Esophagus muscularis mucosa (tissue), 4 donors: Measurements from ENCODE around the gene LOXL3. TPM values are rescaled to one million over a fixed set of nuclear protein-coding genes. Genes with fewer than 3 reads are reported as not detected.

ENCODE experiments used
- DNase-seq: peaks from one replicate; pipeline ENCODE4 v3.0.0-alpha.2; 2017; ENCODE audit errors: extremely low spot score
- H3K27ac ChIP-seq, 4 donors: fragments of 200-600 bp; sonication (generic); replicated peaks in 1 of 4; 1 replicate in 3 of 4; 2 replicates in 1 of 4; pipeline ENCODE4 v1.5.1; 2016 to 2019; ENCODE audit warnings: mild to moderate bottlenecking in 1 of 4
- H3K27me3 ChIP-seq, 4 donors: fragments of 200-600 bp; sonication (generic); one replicate each; pipeline versions ENCODE4 v1.5.1 to v1.6.0; 2016 to 2019
- H3K36me3 ChIP-seq, 4 donors: fragments of 200-600 bp; sonication (generic); one replicate each; pipeline ENCODE4 v1.5.1; 2016 to 2019
- H3K4me1 ChIP-seq, 4 donors: fragments of 200-600 bp; sonication (generic); one replicate each; pipeline ENCODE4 v1.5.1; 2016 to 2019
- H3K4me3 ChIP-seq, 4 donors: fragments of 200-600 bp; sonication (generic); 1 replicate in 2 of 4; 2 replicates in 2 of 4; pipeline ENCODE4 v1.5.1; 2016 to 2019; ENCODE audit warnings: mild to moderate bottlenecking in 4 of 4, moderate library complexity in 1 of 4
- H3K9me3 ChIP-seq, 4 donors: fragments of 200-600 bp; sonication (generic); 1 replicate in 3 of 4; 2 replicates in 1 of 4; pipeline ENCODE4 v1.5.1; 2016 to 2019
- EP300 ChIP-seq: sonication (generic); formaldehyde crosslinking; IDR thresholded peaks from one replicate; pipeline ENCODE4 v1.6.1; 2017; ENCODE audit warnings: antibody characterized with exemption
- POLR2A ChIP-seq: fragments of 450-650 bp; IDR thresholded peaks from one replicate; pipeline ENCODE4 v1.6.1; 2017; ENCODE audit warnings: antibody characterized with exemption, moderate library complexity, mild to moderate bottlenecking, low read depth
- POLR2AphosphoS5 ChIP-seq, 2 donors: sonication (generic); formaldehyde crosslinking; IDR thresholded peaks; one replicate each; pipeline ENCODE4 v1.6.1; 2017; ENCODE audit warnings: antibody characterized with exemption in 2 of 2
- WGBS: methylation state at CpG from one replicate; pipeline ENCODE4 v1.1.5; 2018; 5-methylcytosine and 5-hydroxymethylcytosine counted together
- intact Hi-C: fragments of 100-400 bp; cut with DNase I; formaldehyde crosslinking; loops from one replicate; pipeline ENCODE4 v1.15.1; 2023
- total RNA-seq, 4 donors: library from RNA; depleted of rRNA; stranded (reverse); fragments of >200 nt; gene quantifications; one replicate each; pipeline versions ENCODE4 v1.1.0 to v1.2.1, GENCODE V29; 2016
- TF ChIP-seq, protein P1 (sequence below), 3 experiments: fragments of 200-600 bp in 2 of 3; fragments of 450-650 bp in 1 of 3; sonication (generic) in 2 of 3; IDR thresholded peaks; one replicate each; pipeline ENCODE4 v1.5.1; 2017 to 2019; ENCODE audit warnings: antibody characterized with exemption in 3 of 3, mild to moderate bottlenecking in 2 of 3, moderate library complexity in 1 of 3

The LOXL3 gene
- total RNA-seq, 4 donors from 2014 or later = 7.1 to 8.6 (median 7.7) TPM

DNA sequence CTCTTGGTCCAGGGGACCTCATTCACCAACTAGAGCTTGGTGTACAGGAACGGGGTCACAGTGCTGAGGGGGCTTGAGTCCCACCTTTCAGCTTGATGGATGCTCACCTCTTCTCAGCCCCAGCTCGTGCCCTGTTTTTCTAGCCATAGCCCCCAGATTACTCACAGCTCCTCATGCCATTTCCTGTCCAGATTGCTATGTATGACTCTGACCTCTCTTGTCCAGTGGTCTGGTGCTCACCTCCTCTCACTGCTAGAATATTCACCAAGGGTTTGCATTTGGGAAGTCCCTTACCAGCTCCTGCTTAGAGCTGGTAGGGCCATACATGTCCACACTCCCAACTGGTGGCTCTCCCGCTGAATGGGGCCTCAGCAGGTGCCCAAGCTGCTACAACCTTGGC is 60.2 kb downstream of the LOXL3 start:
- Histone ChIP-seq H3K4me3 (no peak overlapping the region), H3K4me1 (peaks cover 12 to 14% (median 13%) of the 10 kb centered on the region in 4 donors), H3K36me3 (peaks cover 36 to 61% (median 53%) of the 10 kb centered on the region in 4 donors), H3K27ac (no peak overlapping the region), H3K27me3 (peaks cover 0 to 19% (median 13%) of the 10 kb centered on the region in 4 donors), H3K9me3 (no peaks in the 10 kb centered on the region)
- WGBS = 93% methylated on average over 3 of the region's 3 CpGs
- TF ChIP-seq, protein P1, sequence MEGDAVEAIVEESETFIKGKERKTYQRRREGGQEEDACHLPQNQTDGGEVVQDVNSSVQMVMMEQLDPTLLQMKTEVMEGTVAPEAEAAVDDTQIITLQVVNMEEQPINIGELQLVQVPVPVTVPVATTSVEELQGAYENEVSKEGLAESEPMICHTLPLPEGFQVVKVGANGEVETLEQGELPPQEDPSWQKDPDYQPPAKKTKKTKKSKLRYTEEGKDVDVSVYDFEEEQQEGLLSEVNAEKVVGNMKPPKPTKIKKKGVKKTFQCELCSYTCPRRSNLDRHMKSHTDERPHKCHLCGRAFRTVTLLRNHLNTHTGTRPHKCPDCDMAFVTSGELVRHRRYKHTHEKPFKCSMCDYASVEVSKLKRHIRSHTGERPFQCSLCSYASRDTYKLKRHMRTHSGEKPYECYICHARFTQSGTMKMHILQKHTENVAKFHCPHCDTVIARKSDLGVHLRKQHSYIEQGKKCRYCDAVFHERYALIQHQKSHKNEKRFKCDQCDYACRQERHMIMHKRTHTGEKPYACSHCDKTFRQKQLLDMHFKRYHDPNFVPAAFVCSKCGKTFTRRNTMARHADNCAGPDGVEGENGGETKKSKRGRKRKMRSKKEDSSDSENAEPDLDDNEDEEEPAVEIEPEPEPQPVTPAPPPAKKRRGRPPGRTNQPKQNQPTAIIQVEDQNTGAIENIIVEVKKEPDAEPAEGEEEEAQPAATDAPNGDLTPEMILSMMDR (IDR thresholded peaks at IDR 0.05) = no peak
- no peak for TF ChIP-seq EP300
- TF ChIP-seq POLR2A = no peak
- TF ChIP-seq POLR2AphosphoS5 (IDR thresholded peaks at IDR 0.05) = no peak
- DNase-seq = no peak
- intact Hi-C loops = no loop called here

- no peaks in the 10 kb centered on the region for H3K9me3 ChIP-seq
- peaks cover 36 to 78% (median 67%) of the 10 kb centered on the region in 4 donors for H3K36me3 ChIP-seq
- TF ChIP-seq POLR2AphosphoS5 (IDR thresholded peaks at IDR 0.05) (no peak), POLR2A (no peak), EP300 (no peak)
- TF ChIP-seq, protein P1 (IDR thresholded peaks at IDR 0.05) = no peak
- no peaks in the 10 kb centered on the region for H3K4me1 ChIP-seq
- 91% methylated on average over 12 of the region's 12 CpGs for WGBS
- DNase-seq = no peak
- H3K27me3 ChIP-seq = peaks cover 0 to 2% (median 0%) of the 10 kb centered on the region in 4 donors
- intact Hi-C loops = no loop called here
- H3K27ac ChIP-seq = no peak overlapping the region
- no peak overlapping the region for H3K4me3 ChIP-seq
These were observed 61.8 kb downstream of the LOXL3 start for GRCh38 chr2:74491648-74492544.

GRCh38 chr2:74489906-74490305 is 63.8 kb downstream of the LOXL3 start:
- TF ChIP-seq POLR2A (no peak), EP300 (no peak), POLR2AphosphoS5 (IDR thresholded peaks at IDR 0.05) (no peak)
- TF ChIP-seq, protein P1 (IDR thresholded peaks at IDR 0.05) = no peak
- Histone ChIP-seq H3K9me3 (no peaks in the 10 kb centered on the region), H3K27ac (no peak overlapping the region), H3K36me3 (peaks cover 36 to 97% (median 84%) of the 10 kb centered on the region in 4 donors), H3K27me3 (no peaks in the 10 kb centered on the region), H3K4me1 (no peaks in the 10 kb centered on the region), H3K4me3 (no peak overlapping the region)
- DNase-seq = no peak
- intact Hi-C loops = loop anchor here (5.0 kb wide), 1 partner anchor 37 kb away; the partner anchor contains the start of genes AUP1, DQX1 and HTRA2
- WGBS = 97% methylated on average over 9 of the region's 9 CpGs

- H3K9me3 ChIP-seq = no peaks in the 10 kb centered on the region
- H3K4me1 ChIP-seq = peaks cover 5 to 8% (median 6%) of the 10 kb centered on the region in 4 donors
- no peaks in the 10 kb centered on the region for H3K27me3 ChIP-seq
- H3K36me3 ChIP-seq = peaks cover 36 to 96% (median 79%) of the 10 kb centered on the region in 4 donors
- intact Hi-C loops = loop anchor here (5.0 kb wide), 1 partner anchor 38 kb away; the partner anchor contains the start of genes AUP1, DQX1 and HTRA2
- H3K27ac ChIP-seq = no peak overlapping the region
- TF ChIP-seq, protein P1 (IDR thresholded peaks at IDR 0.05) = no peak
- TF ChIP-seq POLR2A (no peak), EP300 (no peak), POLR2AphosphoS5 (IDR thresholded peaks at IDR 0.05) (no peak)
- no peak for DNase-seq
- H3K4me3 ChIP-seq = no peak overlapping the region
- WGBS = 95% methylated on average over 9 of the region's 9 CpGs
These were observed 64.9 kb downstream of the LOXL3 start for GRCh38 chr2:74488643-74489481.
